Left ventricle myocardium inferior (tissue), 1 donor: Measurements from ENCODE around the gene PDE11A. TPM values are rescaled to one million over a fixed set of nuclear protein-coding genes. Genes with fewer than 3 reads are reported as not detected.
A peak's percentile ranks its signal among the peaks of the same experiment; 100 is the strongest.

Experiments used
- DNase-seq: peaks from one replicate; pipeline ENCODE4 v3.0.0-alpha.2; 2020
- H3K27ac ChIP-seq: fragments of 200-600 bp; replicated peaks from 2 replicates; pipeline ENCODE4 v1.8.0; 2021
- H3K27me3 ChIP-seq: fragments of 200-600 bp; 2 replicates; pipeline ENCODE4 v1.8.0; 2021; ENCODE audit warnings: low read depth
- H3K36me3 ChIP-seq: fragments of 200-600 bp; 2 replicates; pipeline ENCODE4 v1.8.0; 2021
- H3K4me1 ChIP-seq: fragments of 200-600 bp; 2 replicates; pipeline ENCODE4 v1.8.0; 2021
- H3K4me3 ChIP-seq: fragments of 200-600 bp; 2 replicates; pipeline ENCODE4 v1.8.0; 2021; ENCODE audit warnings: mild to moderate bottlenecking, moderate library complexity
- H3K9me3 ChIP-seq: fragments of 200-600 bp; replicated peaks from 2 replicates; pipeline ENCODE4 v1.8.0; 2021
- CTCF ChIP-seq: fragments of 200-600 bp; IDR thresholded peaks from 2 replicates; pipeline ENCODE4 v1.8.0; 2021; ENCODE audit warnings: antibody characterized with exemption, mild to moderate bottlenecking, borderline replicate concordance
- intact Hi-C: fragments of 100-400 bp; cut with micrococcal nuclease; formaldehyde crosslinking; loops from one replicate; pipeline ENCODE4 v1.11.0; 2022
- total RNA-seq: library from RNA; stranded (reverse); fragmentation: NEBNext Ultra II Directional; extraction: Animal tissue kit (Norgen Biotek cat#: 25700); gene quantifications from one replicate; pipeline ENCODE4 v1.2.1, GENCODE V29; 2021
- donor health status: DM: no; HTN: yes; CAD: no; lungs with severe emphysema.

Gene PDE11A
- total RNA-seq, 1 donor from 2014 or later: 2.5 TPM

GRCh38 chr2:177585234-177585863, 487.2 kb downstream of the PDE11A start:
- Histone ChIP-seq H3K9me3 (no peaks in the 10 kb centered on the region), H3K36me3 (no peaks in the 10 kb centered on the region), H3K4me3 (no peak overlapping the region), H3K27ac (peak overlapping the region; percentile 31), H3K4me1 (peaks cover 18% of the 10 kb centered on the region), H3K27me3 (no peaks in the 10 kb centered on the region)
- peak; percentile 37 for DNase-seq
- TF ChIP-seq CTCF: no peak
- intact Hi-C loops: no loop called here

- Histone ChIP-seq H3K27me3 (no peaks in the 10 kb centered on the region), H3K36me3 (no peaks in the 10 kb centered on the region), H3K9me3 (no peaks in the 10 kb centered on the region), H3K4me3 (no peak overlapping the region), H3K27ac (no peak overlapping the region), H3K4me1 (peaks cover 18% of the 10 kb centered on the region)
- intact Hi-C loops: no loop called here
- no peak for TF ChIP-seq CTCF
- DNase-seq: no peak
Measured at GRCh38 chr2:177584030-177584692, 488.4 kb downstream of the PDE11A start.

GRCh38 chr2:177582000-177582399, 490.6 kb downstream of the PDE11A start:
- intact Hi-C loops: no loop called here
- TF ChIP-seq CTCF: no peak
- H3K36me3 ChIP-seq: no peaks in the 10 kb centered on the region
- H3K4me3 ChIP-seq: no peak overlapping the region
- no peaks in the 10 kb centered on the region for H3K9me3 ChIP-seq
- H3K27me3 ChIP-seq: no peaks in the 10 kb centered on the region
- no peak overlapping the region for H3K27ac ChIP-seq
- peaks cover 13% of the 10 kb centered on the region for H3K4me1 ChIP-seq
- no peak for DNase-seq

- no peak for TF ChIP-seq CTCF
- DNase-seq: no peak
- intact Hi-C loops: no loop called here
- peaks cover 5% of the 10 kb centered on the region for H3K4me1 ChIP-seq
- H3K9me3 ChIP-seq: no peaks in the 10 kb centered on the region
- H3K27ac ChIP-seq: no peak overlapping the region
- no peak overlapping the region for H3K4me3 ChIP-seq
- no peaks in the 10 kb centered on the region for H3K27me3 ChIP-seq
- no peaks in the 10 kb centered on the region for H3K36me3 ChIP-seq
Measured at GRCh38 chr2:177579486-177580036, 493.0 kb downstream of the PDE11A start.

- Histone ChIP-seq H3K4me1 (peaks cover 5% of the 10 kb centered on the region), H3K27ac (no peak overlapping the region), H3K36me3 (no peaks in the 10 kb centered on the region), H3K9me3 (no peaks in the 10 kb centered on the region), H3K4me3 (no peak overlapping the region), H3K27me3 (no peaks in the 10 kb centered on the region)
- intact Hi-C loops: no loop called here
- no peak for DNase-seq
- TF ChIP-seq CTCF: no peak
Measured at GRCh38 chr2:177578454-177578853, 494.1 kb downstream of the PDE11A start.
